GM23248 (cell line): ENCODE measurements around the gene ZSWIM3. TPM values are rescaled to one million over a fixed set of nuclear protein-coding genes. Genes with fewer than 3 reads are reported as not detected.
A peak's percentile ranks its signal among the peaks of the same experiment; 100 is the strongest.

ENCODE experiments used
- DNase-seq: peaks from one replicate; pipeline ENCODE4 v3.0.0-alpha.2; 2015
- H2AFZ ChIP-seq: fragments of 200-600 bp; sonication (generic); 2 replicates; pipeline ENCODE4 v1.6.1; 2016; ENCODE audit warnings: antibody characterized with exemption
- H3F3A ChIP-seq: fragments of 200-600 bp; sonication (generic); 2 replicates; pipeline ENCODE4 v1.6.1; 2016; ENCODE audit warnings: mild to moderate bottlenecking, antibody characterized with exemption, mixed run types; ENCODE audit not compliant: insufficient read depth
- H3K27ac ChIP-seq: fragments of 200-600 bp; sonication (generic); 2 replicates; pipeline ENCODE4 v1.5.1; 2016; ENCODE audit warnings: mild to moderate bottlenecking
- H3K27me3 ChIP-seq: fragments of 200-600 bp; sonication (generic); replicated peaks from 2 replicates; pipeline ENCODE4 v1.6.1; 2016; ENCODE audit warnings: mild to moderate bottlenecking; ENCODE audit not compliant: insufficient read depth
- H3K36me3 ChIP-seq: fragments of 200-600 bp; sonication (generic); 2 replicates; pipeline ENCODE4 v1.6.1; 2016; ENCODE audit warnings: low read depth, mild to moderate bottlenecking
- H3K4me1 ChIP-seq: fragments of 200-600 bp; sonication (generic); 2 replicates; pipeline ENCODE4 v1.6.1; 2016; ENCODE audit warnings: mild to moderate bottlenecking; ENCODE audit not compliant: insufficient read depth
- H3K4me2 ChIP-seq: fragments of 200-600 bp; sonication (generic); one replicate; pipeline ENCODE4 v1.6.1; 2016; ENCODE audit warnings: mild to moderate bottlenecking; ENCODE audit not compliant: unreplicated experiment
- H3K4me3 ChIP-seq: fragments of 200-600 bp; sonication (generic); 2 replicates; pipeline ENCODE4 v1.5.1; 2016; ENCODE audit warnings: mild to moderate bottlenecking
- H3K79me2 ChIP-seq: fragments of 200-600 bp; sonication (generic); 2 replicates; pipeline ENCODE4 v1.6.1; 2016; ENCODE audit warnings: mild to moderate bottlenecking; ENCODE audit not compliant: insufficient read depth
- H3K9ac ChIP-seq: fragments of 200-600 bp; sonication (generic); 2 replicates; pipeline ENCODE4 v1.6.1; 2016; ENCODE audit warnings: mild to moderate bottlenecking
- H3K9me2 ChIP-seq: fragments of 200-600 bp; sonication (generic); 2 replicates; pipeline ENCODE4 v1.6.1; 2016; ENCODE audit warnings: mixed run types, mild to moderate bottlenecking, moderate library complexity; ENCODE audit not compliant: insufficient read depth
- H3K9me3 ChIP-seq: fragments of 200-600 bp; sonication (generic); one replicate; pipeline ENCODE4 v1.6.1; 2017; ENCODE audit warnings: low read depth
- H4K20me1 ChIP-seq: fragments of 200-600 bp; sonication (generic); 2 replicates; pipeline ENCODE4 v1.6.0; 2016; ENCODE audit not compliant: insufficient read depth
- EZH2 ChIP-seq: fragments of 200-600 bp; sonication (generic); IDR thresholded peaks from 2 replicates; pipeline ENCODE4 v1.6.1; 2018; ENCODE audit warnings: antibody characterized with exemption, mild to moderate bottlenecking; ENCODE audit not compliant: insufficient read depth, poor library complexity, severe bottlenecking
- EZH2phosphoT487 ChIP-seq: fragments of 200-600 bp; sonication (generic); IDR thresholded peaks from 2 replicates; pipeline ENCODE4 v1.6.1; 2018; ENCODE audit warnings: antibody characterized with exemption, moderate library complexity, mild to moderate bottlenecking, low read depth; ENCODE audit not compliant: insufficient read depth
- WGBS, 2 experiments: methylation state at CpG; one replicate each; pipeline ENCODE4 v1.1.6; 2015 to 2017; ENCODE audit warnings: low lambda C conversion rate in 2 of 2, low coverage in 1 of 2; ENCODE audit errors: missing lambda C conversion rate in 2 of 2; 5-methylcytosine and 5-hydroxymethylcytosine counted together
- in situ Hi-C: fragments of 300-500 bp; cut with MboI; formaldehyde crosslinking; loops from 2 replicates; pipeline ENCODE4 v1.15.0; 2020
- polyA plus RNA-seq: library from polyadenylated mRNA; unstranded; fragments of >200 nt; fragmentation: Nextera tagmentation; extraction: Ambion mirVana; gene quantifications from 2 replicates; pipeline ENCODE4 v1.2.1, GENCODE V29; 2016
- total RNA-seq: library from RNA; depleted of rRNA; stranded (reverse); fragments of >200 nt; shearing (Covaris generic); gene quantifications from 2 replicates; pipeline ENCODE4 v1.2.3, GENCODE V29; 2014

The ZSWIM3 gene
- total and polyA plus RNA-seq, 2 experiments from 2014 or later = 1.9 to 4.3 TPM

- Histone ChIP-seq H3K4me2 (no peak overlapping the region), H3K4me3 (no peak overlapping the region), H2AFZ (no peak overlapping the region), H3K36me3 (no peaks in the 10 kb centered on the region), H3K79me2 (no peaks in the 10 kb centered on the region), H3K9ac (no peak overlapping the region), H3K9me3 (no peaks in the 10 kb centered on the region), H3K27ac (no peak overlapping the region), H3K9me2 (no peaks in the 10 kb centered on the region), H3K27me3 (no peaks in the 10 kb centered on the region), H4K20me1 (no peaks in the 10 kb centered on the region), H3K4me1 (peaks cover 6% of the 10 kb centered on the region), H3F3A (peaks cover 5% of the 10 kb centered on the region; the same call in 1 of the 2 replicates)
- WGBS, 2 experiments = 81% methylated on average over 11 of the region's 11 CpGs
- TF ChIP-seq EZH2 = no peak
- TF ChIP-seq EZH2phosphoT487 = no peak
- DNase-seq = no peak
- in situ Hi-C loops = no loop called here
These were observed 64.1 kb downstream of the ZSWIM3 start for GRCh38 chr20:45921337-45922189.

GRCh38 chr20:45924391-45925261, 67.2 kb downstream of the ZSWIM3 start:
- H3F3A ChIP-seq = peaks cover 10% of the 10 kb centered on the region; the same call in 1 of the 2 replicates
- no peak for TF ChIP-seq EZH2
- no peak for TF ChIP-seq EZH2phosphoT487
- H3K4me1 ChIP-seq = no peaks in the 10 kb centered on the region; the same call in none of the 2 replicates
- WGBS, 2 experiments = 30% methylated on average over 21 of the region's 21 CpGs
- peak overlapping the region; percentile 74 for H3K4me2 ChIP-seq
- no peaks in the 10 kb centered on the region for H3K79me2 ChIP-seq
- H3K27ac ChIP-seq = no peak overlapping the region
- H3K27me3 ChIP-seq = no peaks in the 10 kb centered on the region
- H3K9ac ChIP-seq = peak overlapping the region; percentile 53
- no peaks in the 10 kb centered on the region for H3K36me3 ChIP-seq
- peak overlapping the region; percentile 80 for H2AFZ ChIP-seq
- no peaks in the 10 kb centered on the region for H3K9me3 ChIP-seq
- H3K4me3 ChIP-seq = peak overlapping the region; percentile 37
- in situ Hi-C loops = no loop called here
- H4K20me1 ChIP-seq = no peaks in the 10 kb centered on the region
- peak; percentile 73 for DNase-seq
- no peaks in the 10 kb centered on the region for H3K9me2 ChIP-seq

GRCh38 chr20:45925821-45926506, 68.5 kb downstream of the ZSWIM3 start:
- Histone ChIP-seq H3K9me3 (no peaks in the 10 kb centered on the region), H3K4me3 (no peak overlapping the region), H3K9me2 (no peaks in the 10 kb centered on the region), H3K4me2 (no peak overlapping the region), H3K27ac (no peak overlapping the region), H3K36me3 (no peaks in the 10 kb centered on the region), H3K4me1 (no peaks in the 10 kb centered on the region; the same call in none of the 2 replicates), H3K27me3 (no peaks in the 10 kb centered on the region), H3K9ac (no peak overlapping the region), H2AFZ (no peak overlapping the region), H3K79me2 (no peaks in the 10 kb centered on the region), H3F3A (peaks cover 10% of the 10 kb centered on the region; the same call in 1 of the 2 replicates), H4K20me1 (no peaks in the 10 kb centered on the region)
- DNase-seq = no peak
- WGBS, 2 experiments = 61 to 63% methylated on average over 9 of the region's 9 CpGs
- in situ Hi-C loops = no loop called here
- TF ChIP-seq EZH2phosphoT487 = no peak
- no peak for TF ChIP-seq EZH2

- WGBS, 2 experiments = 27 to 38% methylated on average over 2 of the region's 2 CpGs
- Histone ChIP-seq H3K4me3 (no peak overlapping the region), H2AFZ (no peak overlapping the region), H3F3A (peaks cover 10% of the 10 kb centered on the region; the same call in 1 of the 2 replicates), H3K36me3 (no peaks in the 10 kb centered on the region), H3K9me2 (no peaks in the 10 kb centered on the region), H4K20me1 (no peaks in the 10 kb centered on the region), H3K4me2 (no peak overlapping the region), H3K9me3 (no peaks in the 10 kb centered on the region), H3K9ac (no peak overlapping the region), H3K27ac (no peak overlapping the region), H3K79me2 (0 out of 2 replicates have a peak, but pooled peaks cover 4% of the 10 kb centered on the region), H3K4me1 (no peaks in the 10 kb centered on the region; the same call in none of the 2 replicates), H3K27me3 (no peaks in the 10 kb centered on the region)
- TF ChIP-seq EZH2phosphoT487 (no peak), EZH2 (no peak)
- no peak for DNase-seq
- in situ Hi-C loops = no loop called here
These were observed 69.3 kb downstream of the ZSWIM3 start for GRCh38 chr20:45926731-45927070.
